Lower lobe of right lung (tissue), 2 donors: ENCODE results near the gene BRIP1. TPM values are rescaled to one million over a fixed set of nuclear protein-coding genes. Genes with fewer than 3 reads are reported as not detected.

Experiments used
- ATAC-seq, 2 donors: fragments of 200-7000 bp; cut with Tn5 transposase; one replicate each; pipeline ENCODE4 v1.9.1; 2020 to 2022; ENCODE audit warnings: mild to moderate bottlenecking in 2 of 2, moderate library complexity in 2 of 2
- DNase-seq: peaks from one replicate; pipeline ENCODE4 v3.0.0-alpha.2; 2020
- H3K27ac ChIP-seq: fragments of 200-600 bp; one replicate; pipeline ENCODE4 v1.8.0; 2022
- H3K27me3 ChIP-seq: fragments of 200-600 bp; one replicate; pipeline ENCODE4 v1.8.0; 2022; ENCODE audit warnings: low read depth
- H3K36me3 ChIP-seq: fragments of 200-600 bp; one replicate; pipeline ENCODE4 v1.8.0; 2022; ENCODE audit warnings: mild to moderate bottlenecking
- H3K4me1 ChIP-seq: fragments of 200-600 bp; one replicate; pipeline ENCODE4 v1.8.0; 2022
- H3K4me3 ChIP-seq: fragments of 200-600 bp; one replicate; pipeline ENCODE4 v1.8.0; 2022; ENCODE audit warnings: mild to moderate bottlenecking
- H3K9me3 ChIP-seq: fragments of 200-600 bp; one replicate; pipeline ENCODE4 v1.8.0; 2022
- CTCF ChIP-seq: fragments of 200-600 bp; IDR thresholded peaks from one replicate; pipeline ENCODE4 v1.8.0; 2022; ENCODE audit warnings: antibody characterized with exemption, mild to moderate bottlenecking
- intact Hi-C: fragments of 100-400 bp; cut with DNase I; formaldehyde crosslinking; loops from one replicate; pipeline ENCODE4 v1.11.0; 2022
- total RNA-seq: library from RNA; stranded (reverse); fragmentation: NEBNext Ultra II Directional; extraction: Animal tissue kit (Norgen Biotek cat#: 25700); gene quantifications from one replicate; pipeline ENCODE4 v1.2.1, GENCODE V29; 2021
- donor health status: DM: no; HTN: yes; CAD: no; lungs with severe emphysema.

BRIP1 gene
- total RNA-seq, 1 donor from 2014 or later: 0.83 TPM

GRCh38 chr17:61848247-61848646 is 15.1 kb downstream of the BRIP1 start:
- ATAC-seq (no peak), DNase-seq (no peak)
- H3K4me1 ChIP-seq: no peaks in the 10 kb centered on the region
- H3K36me3 ChIP-seq: no peaks in the 10 kb centered on the region
- no peak overlapping the region for H3K27ac ChIP-seq
- no peaks in the 10 kb centered on the region for H3K9me3 ChIP-seq
- H3K27me3 ChIP-seq: no peaks in the 10 kb centered on the region
- TF ChIP-seq CTCF: no peak
- no peak overlapping the region for H3K4me3 ChIP-seq
- intact Hi-C loops: no loop called here

GRCh38 chr17:61847659-61848058 is 15.7 kb downstream of the BRIP1 start:
- H3K9me3 ChIP-seq: no peaks in the 10 kb centered on the region
- H3K36me3 ChIP-seq: no peaks in the 10 kb centered on the region
- no peak overlapping the region for H3K27ac ChIP-seq
- no peak for TF ChIP-seq CTCF
- no peaks in the 10 kb centered on the region for H3K4me1 ChIP-seq
- ATAC-seq (no peak), DNase-seq (no peak)
- H3K4me3 ChIP-seq: no peak overlapping the region
- intact Hi-C loops: no loop called here
- H3K27me3 ChIP-seq: no peaks in the 10 kb centered on the region

GRCh38 chr17:61846761-61847375 is 16.5 kb downstream of the BRIP1 start:
- DNase-seq: no peak
- Histone ChIP-seq H3K9me3 (no peaks in the 10 kb centered on the region), H3K27ac (no peak overlapping the region), H3K4me1 (no peaks in the 10 kb centered on the region), H3K27me3 (no peaks in the 10 kb centered on the region), H3K36me3 (no peaks in the 10 kb centered on the region), H3K4me3 (no peak overlapping the region)
- no peak for ATAC-seq
- TF ChIP-seq CTCF: no peak
- intact Hi-C loops: no loop called here

- DNase-seq (no peak), ATAC-seq (no peak)
- Histone ChIP-seq H3K36me3 (no peaks in the 10 kb centered on the region), H3K9me3 (no peaks in the 10 kb centered on the region), H3K4me3 (no peak overlapping the region), H3K4me1 (no peaks in the 10 kb centered on the region), H3K27ac (no peak overlapping the region), H3K27me3 (no peaks in the 10 kb centered on the region)
- intact Hi-C loops: no loop called here
- no peak for TF ChIP-seq CTCF
Observed at GRCh38 chr17:61846088-61846487, 17.2 kb downstream of the BRIP1 start.

GRCh38 chr17:61843435-61843834 is 19.9 kb downstream of the BRIP1 start:
- no peak for DNase-seq
- ATAC-seq: no peak
- intact Hi-C loops: no loop called here

More at GRCh38 chr17:61843435-61843834, 19.9 kb downstream of the BRIP1 start:
- Histone ChIP-seq H3K4me1 (no peaks in the 10 kb centered on the region), H3K27me3 (no peaks in the 10 kb centered on the region), H3K4me3 (no peak overlapping the region), H3K36me3 (no peaks in the 10 kb centered on the region), H3K27ac (no peak overlapping the region), H3K9me3 (no peaks in the 10 kb centered on the region)
- no peak for TF ChIP-seq CTCF
